Right lobe of liver (tissue), 6 donors: ENCODE data around the gene MS4A2. TPM values are rescaled to one million over a fixed set of nuclear protein-coding genes. Genes with fewer than 3 reads are reported as not detected.

Source experiments
- ATAC-seq, 4 donors: fragments of 200-7000 bp; cut with Tn5 transposase; one replicate each; pipeline ENCODE4 v1.9.1; 2020; ENCODE audit warnings: mild to moderate bottlenecking in 4 of 4, moderate library complexity in 4 of 4
- DNase-seq, 3 donors: peaks; one replicate each; pipeline ENCODE4 v3.0.0-alpha.2; 2020
- H3K27ac ChIP-seq, 3 donors: fragments of 200-600 bp; one replicate each; pipeline ENCODE4 v1.8.0; 2022
- H3K27me3 ChIP-seq, 2 donors: fragments of 200-600 bp; one replicate each; pipeline ENCODE4 v1.8.0; 2022
- H3K36me3 ChIP-seq, 4 donors: fragments of 200-600 bp; sonication (generic) in 1 of 4; one replicate each; pipeline versions ENCODE4 v1.5.1 to v1.8.0; 2017 to 2022; ENCODE audit warnings: control low read depth in 1 of 4
- H3K4me1 ChIP-seq, 4 donors: fragments of 200-600 bp; sonication (generic) in 1 of 4; one replicate each; pipeline versions ENCODE4 v1.5.1 to v1.8.0; 2017 to 2022; ENCODE audit warnings: control low read depth in 1 of 4
- H3K4me3 ChIP-seq, 3 donors: fragments of 200-600 bp; one replicate each; pipeline ENCODE4 v1.8.0; 2022
- H3K9me3 ChIP-seq, 4 donors: fragments of 200-600 bp; sonication (generic) in 1 of 4; one replicate each; pipeline versions ENCODE4 v1.5.1 to v1.8.0; 2017 to 2022; ENCODE audit warnings: control low read depth in 1 of 4
- CTCF ChIP-seq, 4 donors: fragments of 200-600 bp in 3 of 4; fragments of 450-650 bp in 1 of 4; IDR thresholded peaks; one replicate each; pipeline versions ENCODE4 v1.5.1 to v1.8.0; 2016 to 2022; ENCODE audit warnings: antibody characterized with exemption in 4 of 4, mild to moderate bottlenecking in 2 of 4
- POLR2A ChIP-seq: fragments of 450-650 bp; IDR thresholded peaks from one replicate; pipeline ENCODE4 v1.6.1; 2017; ENCODE audit warnings: antibody characterized with exemption, mild to moderate bottlenecking
- WGBS: methylation state at CpG from one replicate; pipeline ENCODE4 v1.1.6; 2018; ENCODE audit warnings: low coverage, low lambda C conversion rate; ENCODE audit not compliant: insufficient coverage; ENCODE audit errors: missing lambda C conversion rate; 5-methylcytosine and 5-hydroxymethylcytosine counted together
- intact Hi-C, 2 donors: fragments of 100-400 bp; cut with DNase I; formaldehyde crosslinking; loops; one replicate each; pipeline versions ENCODE4 v1.11.2 to v1.14.1; 2022
- total RNA-seq, 6 experiments: library from RNA; depleted of rRNA in 2 of 6; stranded (reverse); fragments of >200 nt in 2 of 6; fragmentation: NEBNext Ultra II Directional in 3 of 6; extraction: Animal tissue kit (Norgen Biotek cat#: 25700) in 3 of 6; gene quantifications; one replicate each; pipeline versions ENCODE4 v1.1.0 to v1.2.4, GENCODE V29; 2016 to 2023
- donor health status: DM: no; HTN: yes; CAD: no.
- donor health status: DM: no; HTN: no; CAD: no.
- donor health status: DM: no; HTN: no; CAD: no.
- donor health status: DM: no; HTN: yes; CAD: no.
- donor health status: DM: no; HTN: yes; CAD: no.

Gene MS4A2
- total RNA-seq, 6 experiments from 2014 or later, result 0.20 TPM; not detected in 5

GRCh38 chr11:60131912-60132311 lies 43.4 kb downstream of the MS4A2 start:
- no peak for DNase-seq
- WGBS, result 59% methylated on average over 3 of the region's 3 CpGs
- Histone ChIP-seq H3K4me1 (no peaks in the 10 kb centered on the region), H3K27me3 (no peaks in the 10 kb centered on the region), H3K4me3 (no peak overlapping the region), H3K9me3 (no peaks in the 10 kb centered on the region), H3K27ac (no peak overlapping the region), H3K36me3 (no peaks in the 10 kb centered on the region)
- intact Hi-C loops, result no loop called here
- TF ChIP-seq CTCF (IDR thresholded peaks at IDR 0.05) (no peak), POLR2A (no peak)
- no peak for ATAC-seq

- H3K9me3 ChIP-seq, result no peaks in the 10 kb centered on the region
- intact Hi-C loops, result no loop called here
- no peaks in the 10 kb centered on the region for H3K27me3 ChIP-seq
- TF ChIP-seq CTCF (IDR thresholded peaks at IDR 0.05) (no peak), POLR2A (no peak)
- H3K27ac ChIP-seq, result no peak overlapping the region
- H3K4me3 ChIP-seq, result no peak overlapping the region
- no peaks in the 10 kb centered on the region for H3K36me3 ChIP-seq
- ATAC-seq, result no peak
- DNase-seq, result no peak
- no peaks in the 10 kb centered on the region for H3K4me1 ChIP-seq
- 20% methylated on average over 1 of the region's 1 CpG for WGBS
Observed at GRCh38 chr11:60133917-60134316, 45.5 kb downstream of the MS4A2 start.

GRCh38 chr11:60143768-60144167 lies 55.3 kb downstream of the MS4A2 start:
- Histone ChIP-seq H3K36me3 (no peaks in the 10 kb centered on the region), H3K4me1 (no peaks in the 10 kb centered on the region), H3K4me3 (no peak overlapping the region), H3K27ac (no peak overlapping the region), H3K27me3 (no peaks in the 10 kb centered on the region), H3K9me3 (no peaks in the 10 kb centered on the region)
- 84% methylated on average over 3 of the region's 3 CpGs for WGBS
- intact Hi-C loops, result no loop called here
- TF ChIP-seq POLR2A (no peak), CTCF (IDR thresholded peaks at IDR 0.05) (no peak)
- ATAC-seq, result no peak
- DNase-seq, result no peak

- Histone ChIP-seq H3K4me3 (no peak overlapping the region), H3K9me3 (no peaks in the 10 kb centered on the region), H3K36me3 (no peaks in the 10 kb centered on the region), H3K27ac (no peak overlapping the region), H3K4me1 (no peaks in the 10 kb centered on the region), H3K27me3 (no peaks in the 10 kb centered on the region)
- 60% methylated on average over 3 of the region's 3 CpGs for WGBS
- intact Hi-C loops, result no loop called here
- no peak for ATAC-seq
- DNase-seq, result no peak
- TF ChIP-seq POLR2A, result no peak
- no peak for TF ChIP-seq CTCF (IDR thresholded peaks at IDR 0.05)
Observed at GRCh38 chr11:60145677-60146076, 57.2 kb downstream of the MS4A2 start.

Other genes starting within 250 kb of the MS4A2 start
- not detected for gene CBLIF, start 243.2 kb upstream of the MS4A2 start, total RNA-seq
- gene TCN1, start 222.2 kb upstream of the MS4A2 start, total RNA-seq, result under 1 TPM in 2 of 6 experiments, not detected in 4; 0.55 to 0.62 TPM
- gene OOSP3, start 209.9 kb upstream of the MS4A2 start, total RNA-seq, result not detected
- not detected for gene OOSP1, start 150.2 kb upstream of the MS4A2 start, total RNA-seq
- not detected for gene OOSP4A, start 124.6 kb upstream of the MS4A2 start, total RNA-seq
- not detected for gene OOSP4B, start 71.5 kb upstream of the MS4A2 start, total RNA-seq
- gene OOSP2, start 48.3 kb upstream of the MS4A2 start, total RNA-seq, result not detected
- 1 to 10 TPM in 1 of 6 experiments, under 1 TPM in 2, not detected in 3; 0.48 to 1.2 (median 0.80) TPM for gene MS4A3, start 32.0 kb upstream of the MS4A2 start, total RNA-seq
- gene MS4A6A, start 94.4 kb downstream of the MS4A2 start, total RNA-seq, result 10 to 100 TPM; 42.4 to 98.5 (median 61.5) TPM
- 1 to 10 TPM; 1.1 to 3.8 (median 3.1) TPM for gene MS4A4E, start 154.5 kb downstream of the MS4A2 start, total RNA-seq
- 10 to 100 TPM in 1 of 6 experiments, 1 to 10 TPM in 5; 5.2 to 13.0 (median 9.0) TPM for gene MS4A4A, start 192.0 kb downstream of the MS4A2 start, total RNA-seq
- not detected for gene MS4A6E, start 238.6 kb downstream of the MS4A2 start, total RNA-seq